Measurements from ENCODE around the gene SUSD5. TPM values are rescaled to one million over a fixed set of nuclear protein-coding genes. Genes with fewer than 3 reads are reported as not detected.
A peak's percentile ranks its signal among the peaks of the same experiment; 100 is the strongest.

Gene SUSD5
- total RNA-seq, 1 donor from 2014 or later = 1.9 TPM

DNA sequence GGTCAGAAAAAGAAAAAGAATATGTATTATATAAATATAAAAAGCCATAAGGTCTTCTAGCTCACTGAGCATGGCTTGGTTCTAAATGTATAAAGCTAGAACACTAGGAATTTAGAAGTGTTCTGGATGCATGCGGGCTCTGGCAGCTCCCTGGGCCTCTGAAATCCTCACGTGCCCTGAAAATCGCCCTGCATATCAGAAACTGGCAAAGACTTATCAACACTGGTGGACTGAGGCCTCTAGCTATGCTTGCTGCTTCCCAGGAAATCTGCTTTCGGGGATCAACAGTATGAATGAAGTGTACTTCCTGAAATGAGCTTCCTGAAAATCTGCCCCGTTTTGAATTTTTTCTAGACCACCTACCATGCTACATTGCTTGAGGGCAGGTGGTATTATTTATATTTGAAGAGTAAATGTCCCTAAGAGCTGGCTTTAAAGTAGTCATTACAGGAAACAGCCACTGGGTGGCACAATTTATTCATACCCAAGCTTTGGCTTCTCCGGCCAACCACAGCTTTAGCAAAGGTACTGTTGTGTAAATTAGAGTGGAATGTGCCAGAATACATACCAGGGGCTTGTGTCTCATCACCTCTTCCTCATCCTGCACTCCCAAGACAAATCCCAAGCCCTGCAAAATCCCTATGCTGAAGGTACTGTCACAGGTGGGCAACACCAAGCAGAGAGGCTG, 87.1 kb downstream of the SUSD5 start:
- H3K27me3 ChIP-seq (ENCODE audit: low read depth) = no peaks in the 10 kb centered on the region
- ATAC-seq (peak; percentile 86 to 87), DNase-seq (no peak)
- H3K4me3 ChIP-seq = no peak overlapping the region
- intact Hi-C loops (cut with DNase I) = loop anchor here (10.0 kb wide), 1 partner anchor 243 kb away; no protein-coding TSS in a partner anchor
- H3K27ac ChIP-seq = no peak overlapping the region
- TF ChIP-seq, protein P1, sequence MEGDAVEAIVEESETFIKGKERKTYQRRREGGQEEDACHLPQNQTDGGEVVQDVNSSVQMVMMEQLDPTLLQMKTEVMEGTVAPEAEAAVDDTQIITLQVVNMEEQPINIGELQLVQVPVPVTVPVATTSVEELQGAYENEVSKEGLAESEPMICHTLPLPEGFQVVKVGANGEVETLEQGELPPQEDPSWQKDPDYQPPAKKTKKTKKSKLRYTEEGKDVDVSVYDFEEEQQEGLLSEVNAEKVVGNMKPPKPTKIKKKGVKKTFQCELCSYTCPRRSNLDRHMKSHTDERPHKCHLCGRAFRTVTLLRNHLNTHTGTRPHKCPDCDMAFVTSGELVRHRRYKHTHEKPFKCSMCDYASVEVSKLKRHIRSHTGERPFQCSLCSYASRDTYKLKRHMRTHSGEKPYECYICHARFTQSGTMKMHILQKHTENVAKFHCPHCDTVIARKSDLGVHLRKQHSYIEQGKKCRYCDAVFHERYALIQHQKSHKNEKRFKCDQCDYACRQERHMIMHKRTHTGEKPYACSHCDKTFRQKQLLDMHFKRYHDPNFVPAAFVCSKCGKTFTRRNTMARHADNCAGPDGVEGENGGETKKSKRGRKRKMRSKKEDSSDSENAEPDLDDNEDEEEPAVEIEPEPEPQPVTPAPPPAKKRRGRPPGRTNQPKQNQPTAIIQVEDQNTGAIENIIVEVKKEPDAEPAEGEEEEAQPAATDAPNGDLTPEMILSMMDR (IDR thresholded peaks at IDR 0.05) = peak; percentile 76
- H3K9me3 ChIP-seq = no peaks in the 10 kb centered on the region
- H3K36me3 ChIP-seq = peaks cover 98% of the 10 kb centered on the region
- H3K4me1 ChIP-seq = no peaks in the 10 kb centered on the region

DNA sequence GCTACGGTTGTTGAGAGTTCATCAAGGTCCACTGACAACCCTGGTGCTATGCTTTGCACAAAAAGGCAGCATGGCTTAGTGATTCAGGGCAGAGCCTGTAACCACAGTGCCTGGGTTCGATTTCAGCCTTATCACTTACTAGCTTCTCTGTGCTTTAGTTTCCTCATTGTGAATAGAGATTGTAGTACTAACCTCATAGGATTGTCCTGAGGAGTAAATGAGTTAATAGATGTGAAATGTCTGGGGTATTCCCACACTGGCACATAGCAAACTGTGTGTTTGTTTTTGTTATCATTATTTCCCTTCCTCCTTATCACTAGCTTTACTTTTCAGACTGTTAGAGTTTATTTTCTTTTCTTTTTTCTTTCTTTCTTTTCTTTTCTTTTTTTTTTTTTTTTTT, 88.5 kb downstream of the SUSD5 start:
- no peak for DNase-seq
- no peaks in the 10 kb centered on the region for H3K9me3 ChIP-seq
- TF ChIP-seq, protein P1 (IDR thresholded peaks at IDR 0.05) = no peak
- H3K4me1 ChIP-seq = no peaks in the 10 kb centered on the region
- H3K36me3 ChIP-seq = peaks cover 99% of the 10 kb centered on the region
- intact Hi-C loops (cut with DNase I) = loop anchor here (10.0 kb wide), 1 partner anchor 245 kb away; no protein-coding TSS in a partner anchor
- no peak for ATAC-seq
- H3K27ac ChIP-seq = no peak overlapping the region
- no peak overlapping the region for H3K4me3 ChIP-seq
- no peaks in the 10 kb centered on the region for H3K27me3 ChIP-seq (ENCODE audit: low read depth)

DNA sequence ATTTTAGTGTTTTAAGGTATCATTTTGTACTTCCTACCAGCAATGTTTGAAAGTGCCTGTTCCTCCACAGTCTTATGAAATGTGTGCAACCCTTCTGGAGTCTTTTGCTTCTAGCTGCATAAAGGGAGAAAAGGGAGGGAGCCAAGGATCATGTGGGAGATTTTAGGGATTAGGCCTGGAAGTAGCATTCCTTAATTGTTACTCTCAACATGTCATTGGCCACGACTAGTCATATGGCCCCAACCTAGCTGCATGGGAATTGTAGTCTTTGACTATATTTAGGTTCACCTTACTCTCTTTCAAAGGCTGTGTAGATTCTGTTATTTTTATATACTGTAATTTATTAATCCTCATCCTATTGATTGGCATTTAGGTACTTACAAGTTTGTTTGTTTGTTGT, 89.9 kb downstream of the SUSD5 start:
- ATAC-seq = no peak
- intact Hi-C loops (cut with DNase I) = no loop called here

DNA sequence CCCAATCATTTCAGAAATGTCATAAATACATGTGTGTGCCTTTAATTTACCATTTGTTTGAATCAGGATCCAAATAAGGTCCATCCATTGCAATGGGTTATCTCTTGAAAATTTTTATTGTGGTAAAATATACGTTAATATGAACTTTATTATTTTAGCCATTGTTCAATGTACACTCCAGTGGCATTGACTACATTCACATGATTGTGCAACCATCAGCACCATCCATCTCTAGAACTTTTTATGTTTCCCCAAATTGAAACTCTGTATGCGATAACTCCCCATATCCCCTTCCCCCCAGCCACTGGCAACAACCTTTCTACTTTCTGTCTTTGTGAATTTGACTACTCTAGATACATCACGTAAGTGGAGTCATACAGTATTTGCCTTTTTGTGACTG, 92.8 kb downstream of the SUSD5 start:
- intact Hi-C loops (cut with DNase I) = no loop called here
- H3K36me3 ChIP-seq = peaks cover 92% of the 10 kb centered on the region

More for the DNA sequence above, 89.9 kb downstream of the SUSD5 start:
- TF ChIP-seq, protein P1 (IDR thresholded peaks at IDR 0.05) = no peak
- Histone ChIP-seq H3K9me3 (no peaks in the 10 kb centered on the region), H3K27me3 (ENCODE audit: low read depth) (no peaks in the 10 kb centered on the region), H3K27ac (no peak overlapping the region), H3K4me1 (no peaks in the 10 kb centered on the region), H3K4me3 (no peak overlapping the region), H3K36me3 (peaks cover 98% of the 10 kb centered on the region)
- no peak for DNase-seq

DNA sequence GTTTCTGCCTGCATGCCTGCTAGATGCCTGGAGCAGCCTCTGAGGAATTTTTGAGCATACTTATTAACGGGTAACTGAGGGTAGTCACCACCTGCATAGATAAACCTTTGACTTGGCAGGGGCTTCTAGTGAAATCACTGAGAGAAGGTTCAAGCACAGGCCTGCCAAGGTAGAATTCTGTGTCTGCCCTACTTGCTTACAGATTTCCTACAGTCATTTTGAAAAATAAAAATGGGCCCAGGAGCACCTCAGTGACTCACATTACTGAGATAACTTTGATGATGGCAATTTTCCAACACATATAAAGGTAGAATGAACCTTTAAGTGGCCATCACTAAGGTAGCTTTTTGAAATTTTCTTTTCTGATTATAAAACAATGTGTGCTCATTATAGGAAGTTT, 94.0 kb downstream of the SUSD5 start:
- H3K27me3 ChIP-seq (ENCODE audit: low read depth) = no peaks in the 10 kb centered on the region
- intact Hi-C loops (cut with DNase I) = no loop called here

More for the DNA sequence above, 92.8 kb downstream of the SUSD5 start:
- DNase-seq (no peak), ATAC-seq (no peak)
- Histone ChIP-seq H3K4me1 (no peaks in the 10 kb centered on the region), H3K9me3 (no peaks in the 10 kb centered on the region), H3K4me3 (no peak overlapping the region), H3K27me3 (ENCODE audit: low read depth) (no peaks in the 10 kb centered on the region), H3K27ac (no peak overlapping the region)
- TF ChIP-seq, protein P1 (IDR thresholded peaks at IDR 0.05) = no peak

More for the DNA sequence above, 94.0 kb downstream of the SUSD5 start:
- no peaks in the 10 kb centered on the region for H3K9me3 ChIP-seq
- H3K4me1 ChIP-seq = no peaks in the 10 kb centered on the region
- peaks cover 91% of the 10 kb centered on the region for H3K36me3 ChIP-seq
- TF ChIP-seq, protein P1 (IDR thresholded peaks at IDR 0.05) = no peak
- H3K4me3 ChIP-seq = no peak overlapping the region
- DNase-seq (no peak), ATAC-seq (no peak)
- no peak overlapping the region for H3K27ac ChIP-seq

All from lower lobe of right lung (tissue), 2 donors.